ENCODE results near the gene PGLYRP4. TPM values are rescaled to one million over a fixed set of nuclear protein-coding genes. Genes with fewer than 3 reads are reported as not detected.

PGLYRP4 gene
- total RNA-seq, 6 experiments from 2014 or later: not detected

- no peak for DNase-seq
- Mint-ChIP-seq H3K27me3 (ENCODE audit: insufficient read depth) (peaks cover 12% of the 10 kb centered on the region), H3K27ac (no peak overlapping the region)
These were observed 39.2 kb downstream of the PGLYRP4 start for GRCh38 chr1:153309441-153309840.

DNA sequence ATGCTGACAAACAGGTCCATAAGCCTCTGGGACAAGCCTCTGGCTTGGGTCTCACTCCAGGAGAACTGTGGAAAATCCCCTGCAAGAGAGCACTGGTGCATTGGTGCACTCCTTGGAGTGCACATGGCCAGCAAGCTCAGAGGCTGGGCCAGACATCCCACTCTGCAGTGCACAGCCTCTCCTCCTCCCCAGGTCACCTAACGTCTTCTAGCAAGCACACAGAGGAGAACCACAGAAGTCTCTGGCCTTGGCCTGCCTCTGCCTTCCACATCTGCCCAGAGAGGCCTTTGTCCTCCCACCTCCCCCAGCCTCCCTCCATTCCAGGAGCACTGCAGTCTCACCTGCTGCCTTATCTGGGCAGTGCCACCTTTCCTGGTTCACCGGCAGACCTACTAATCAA, 40.1 kb downstream of the PGLYRP4 start:
- no peaks in the 10 kb centered on the region for H3K4me1 Mint-ChIP-seq (ENCODE audit: low read depth)
- no peak overlapping the region for H3K4me3 Mint-ChIP-seq
- no peak overlapping the region for H3K27ac Mint-ChIP-seq
- TF ChIP-seq CTCF (IDR thresholded peaks at IDR 0.05): no peak
- peaks cover 12% of the 10 kb centered on the region for H3K27me3 Mint-ChIP-seq (ENCODE audit: insufficient read depth)
- H3K36me3 Mint-ChIP-seq (ENCODE audit: low read depth): no peaks in the 10 kb centered on the region
- H3K9me3 Mint-ChIP-seq: no peaks in the 10 kb centered on the region
- DNase-seq: no peak

More at GRCh38 chr1:153309441-153309840, 39.2 kb downstream of the PGLYRP4 start:
- Mint-ChIP-seq H3K36me3 (ENCODE audit: low read depth) (no peaks in the 10 kb centered on the region), H3K4me1 (ENCODE audit: low read depth) (no peaks in the 10 kb centered on the region), H3K4me3 (no peak overlapping the region), H3K9me3 (no peaks in the 10 kb centered on the region)
- TF ChIP-seq CTCF (IDR thresholded peaks at IDR 0.05): no peak

- TF ChIP-seq CTCF (IDR thresholded peaks at IDR 0.05): no peak
- H3K4me1 Mint-ChIP-seq (ENCODE audit: low read depth): no peaks in the 10 kb centered on the region
- no peak overlapping the region for H3K27ac Mint-ChIP-seq
- H3K4me3 Mint-ChIP-seq: no peak overlapping the region
- H3K27me3 Mint-ChIP-seq (ENCODE audit: insufficient read depth): peaks cover 19% of the 10 kb centered on the region
- H3K36me3 Mint-ChIP-seq (ENCODE audit: low read depth): no peaks in the 10 kb centered on the region
- H3K9me3 Mint-ChIP-seq: no peaks in the 10 kb centered on the region
- no peak for DNase-seq
These were observed 41.4 kb downstream of the PGLYRP4 start for GRCh38 chr1:153307221-153307600.

DNA sequence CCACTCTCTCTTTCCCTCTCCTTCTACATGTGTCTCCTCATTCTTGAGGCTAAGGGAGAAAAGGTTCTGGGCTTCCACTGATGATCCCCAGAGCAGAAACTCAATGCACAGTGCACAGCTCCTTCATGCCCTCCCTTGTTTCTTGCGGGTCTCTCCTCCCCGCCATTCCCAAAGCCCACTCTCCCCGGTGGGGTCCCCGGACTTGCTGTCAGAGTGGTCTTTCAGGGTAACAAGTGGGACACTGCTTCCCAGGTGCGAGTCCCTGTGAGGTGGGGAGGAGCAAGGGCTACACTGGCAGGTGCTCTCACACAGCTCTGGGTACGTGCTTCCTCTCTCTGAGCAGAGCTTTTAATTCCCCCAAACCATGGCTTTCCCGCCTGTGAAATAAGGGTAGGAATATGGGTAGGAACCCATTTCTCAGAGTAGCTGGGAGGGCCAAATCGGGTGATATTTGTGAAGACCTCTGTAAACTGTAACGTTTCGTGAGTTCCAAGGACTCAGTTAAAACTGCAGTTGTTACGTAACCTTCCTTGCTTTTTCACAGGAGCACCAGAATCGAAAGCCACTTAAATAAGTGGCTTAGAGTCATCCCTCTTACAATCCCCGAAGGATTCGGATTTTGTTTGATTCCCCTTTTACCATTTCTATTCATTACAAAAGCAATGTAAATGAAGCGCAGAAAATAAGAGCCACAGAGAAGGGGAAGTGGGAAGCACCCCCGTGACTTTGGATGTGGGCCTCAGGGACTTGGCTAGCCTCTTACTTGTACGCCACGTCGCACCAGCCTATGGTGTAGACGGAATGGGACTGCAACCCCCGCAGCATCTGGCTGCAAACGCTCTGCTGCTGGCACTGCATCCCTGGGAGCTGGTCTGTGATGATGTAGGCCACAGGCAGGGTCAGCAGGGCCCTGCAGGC, 42.1 kb downstream of the PGLYRP4 start:
- H3K27me3 Mint-ChIP-seq (ENCODE audit: insufficient read depth): peaks cover 21% of the 10 kb centered on the region
- H3K9me3 Mint-ChIP-seq: no peaks in the 10 kb centered on the region
- H3K36me3 Mint-ChIP-seq (ENCODE audit: low read depth): no peaks in the 10 kb centered on the region
- TF ChIP-seq CTCF (IDR thresholded peaks at IDR 0.05): no peak
- H3K4me1 Mint-ChIP-seq (ENCODE audit: low read depth): no peaks in the 10 kb centered on the region
- H3K4me3 Mint-ChIP-seq: no peak overlapping the region
- no peak overlapping the region for H3K27ac Mint-ChIP-seq
- DNase-seq: no peak

DNA sequence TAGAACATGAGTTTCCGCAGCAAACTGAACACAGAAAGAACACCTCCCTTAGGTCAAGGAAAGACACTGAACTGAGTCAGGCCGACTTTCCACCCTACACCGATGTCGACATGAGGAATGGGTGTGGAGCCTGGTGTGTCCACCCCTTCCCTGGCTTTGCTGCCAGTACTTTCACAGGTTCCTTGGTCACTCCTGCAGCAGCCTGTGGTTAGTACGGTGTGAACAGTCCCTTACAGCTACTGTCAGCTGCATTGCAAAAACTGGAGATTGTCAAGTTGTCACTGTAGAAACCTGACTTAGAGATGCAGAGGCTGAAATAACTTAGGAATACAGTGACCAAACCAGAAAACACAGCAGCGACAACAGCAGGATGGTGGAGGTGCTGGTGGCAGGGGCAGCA, 43.0 kb downstream of the PGLYRP4 start:
- DNase-seq: no peak
- peaks cover 23% of the 10 kb centered on the region for H3K27me3 Mint-ChIP-seq (ENCODE audit: insufficient read depth)
- no peak overlapping the region for H3K4me3 Mint-ChIP-seq
- TF ChIP-seq CTCF (IDR thresholded peaks at IDR 0.05): no peak
- no peaks in the 10 kb centered on the region for H3K36me3 Mint-ChIP-seq (ENCODE audit: low read depth)
- no peak overlapping the region for H3K27ac Mint-ChIP-seq
- no peaks in the 10 kb centered on the region for H3K9me3 Mint-ChIP-seq
- H3K4me1 Mint-ChIP-seq (ENCODE audit: low read depth): no peaks in the 10 kb centered on the region

All from HFFc6 (cell line).